ENCODE results near the gene LCT. TPM values are rescaled to one million over a fixed set of nuclear protein-coding genes. Genes with fewer than 3 reads are reported as not detected.

LCT gene
- total and polyA plus RNA-seq, 2 donors from 2014 or later, result 0.19 TPM; not detected in 1

DNA sequence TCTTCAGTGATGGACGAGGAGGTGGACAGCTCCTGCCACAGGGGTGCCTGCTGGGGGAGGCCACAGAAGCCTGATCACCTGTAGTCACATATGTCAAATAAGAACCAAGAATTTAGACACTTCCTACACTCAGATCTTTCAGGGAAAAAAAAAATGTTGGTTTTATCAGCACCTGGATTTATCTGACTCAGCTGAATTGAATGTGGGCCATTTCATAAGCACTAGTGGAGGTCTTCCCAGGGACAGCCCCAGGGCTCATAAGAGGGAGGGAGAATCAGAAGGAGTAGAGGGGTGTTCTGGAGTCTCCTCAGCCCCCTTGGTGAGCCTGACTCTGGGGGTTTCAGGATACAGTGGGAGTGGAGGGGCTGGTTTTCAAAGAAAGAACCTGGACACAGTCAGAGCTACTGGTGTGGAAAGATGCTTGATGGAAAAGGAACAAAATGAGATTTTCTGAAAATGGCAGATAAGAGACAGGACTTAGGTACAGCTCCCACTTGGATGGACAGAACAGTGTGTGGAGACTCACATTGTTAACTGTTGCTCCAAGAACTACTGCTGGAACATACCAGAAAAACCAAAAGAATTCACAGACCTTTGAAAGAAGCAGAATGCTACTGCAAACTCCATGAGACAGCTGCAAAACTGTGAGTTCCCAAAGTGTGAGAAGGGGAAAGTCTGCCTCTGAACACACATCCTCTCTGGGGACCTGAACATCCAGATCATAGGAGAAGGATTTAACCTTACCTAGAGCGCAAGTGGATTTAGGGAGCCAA, 45.4 kb downstream of the LCT start:
- no peak overlapping the region for H3K4me3 ChIP-seq (ENCODE audit: low read length in 3 of 3)
- no peaks in the 10 kb centered on the region for H3K27me3 ChIP-seq (ENCODE audit: control insufficient read depth, insufficient read depth, low read length)
- intact Hi-C loops (cut with DNase I), result no loop called here
- H3K9me3 ChIP-seq (ENCODE audit: control insufficient read depth in 2 of 3, insufficient read depth in 1 of 3, low read length in 3 of 3), result no peaks in the 10 kb centered on the region
- DNase-seq, result no peak
- no peak overlapping the region for H3K27ac ChIP-seq (ENCODE audit: low read depth in 2 of 2, low read length in 2 of 2)
- H3K36me3 ChIP-seq (ENCODE audit: control insufficient read depth in 2 of 3, insufficient read depth in 3 of 3, low read length in 3 of 3), result peaks cover 0 to 4% (median 0%) of the 10 kb centered on the region in 3 donors
- FAIRE-seq, result no peak
- no peak for TF ChIP-seq CTCF (IDR thresholded peaks at IDR 0.05; ENCODE audit: borderline replicate concordance, extremely low read depth, insufficient read depth)
- H3K9ac ChIP-seq (ENCODE audit: low read length in 3 of 3), result no peak overlapping the region
- H3K4me1 ChIP-seq (ENCODE audit: control insufficient read depth in 2 of 3, insufficient read depth in 2 of 3, low read depth in 1 of 3, low read length in 3 of 3), result no peaks in the 10 kb centered on the region

DNA sequence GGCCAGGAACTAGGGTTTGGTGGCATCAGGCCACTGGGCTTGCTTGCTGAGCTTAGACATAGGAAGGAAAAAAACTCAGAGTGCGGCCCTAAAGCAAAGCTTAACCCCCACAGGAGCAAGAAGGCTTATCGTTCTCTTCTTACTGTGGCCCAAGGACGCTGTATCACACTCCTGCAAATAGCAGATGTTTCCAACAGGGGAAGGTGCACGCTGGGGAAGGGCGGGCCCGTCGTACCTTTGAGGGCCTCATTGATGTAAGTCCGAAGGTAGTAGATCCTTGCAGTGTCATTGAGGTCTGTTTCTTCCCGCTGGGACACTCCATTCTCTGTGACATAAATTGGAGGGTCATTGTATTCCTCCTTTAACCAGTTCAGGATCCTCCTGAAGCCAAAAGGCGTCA, 46.6 kb downstream of the LCT start:
- FAIRE-seq, result no peak
- no peaks in the 10 kb centered on the region for H3K4me1 ChIP-seq (ENCODE audit: control insufficient read depth in 2 of 3, insufficient read depth in 2 of 3, low read depth in 1 of 3, low read length in 3 of 3)
- no peak overlapping the region for H3K4me3 ChIP-seq (ENCODE audit: low read length in 3 of 3)
- intact Hi-C loops (cut with DNase I), result no loop called here
- TF ChIP-seq CTCF (IDR thresholded peaks at IDR 0.05; ENCODE audit: borderline replicate concordance, extremely low read depth, insufficient read depth), result no peak
- H3K27ac ChIP-seq (ENCODE audit: low read depth in 2 of 2, low read length in 2 of 2), result no peak overlapping the region
- DNase-seq, result no peak
- no peaks in the 10 kb centered on the region for H3K27me3 ChIP-seq (ENCODE audit: control insufficient read depth, insufficient read depth, low read length)
- H3K36me3 ChIP-seq (ENCODE audit: control insufficient read depth in 2 of 3, insufficient read depth in 3 of 3, low read length in 3 of 3), result peaks cover 0 to 4% (median under 1%) of the 10 kb centered on the region in 3 donors
- no peaks in the 10 kb centered on the region for H3K9me3 ChIP-seq (ENCODE audit: control insufficient read depth in 2 of 3, insufficient read depth in 1 of 3, low read length in 3 of 3)
- H3K9ac ChIP-seq (ENCODE audit: low read length in 3 of 3), result no peak overlapping the region

DNA sequence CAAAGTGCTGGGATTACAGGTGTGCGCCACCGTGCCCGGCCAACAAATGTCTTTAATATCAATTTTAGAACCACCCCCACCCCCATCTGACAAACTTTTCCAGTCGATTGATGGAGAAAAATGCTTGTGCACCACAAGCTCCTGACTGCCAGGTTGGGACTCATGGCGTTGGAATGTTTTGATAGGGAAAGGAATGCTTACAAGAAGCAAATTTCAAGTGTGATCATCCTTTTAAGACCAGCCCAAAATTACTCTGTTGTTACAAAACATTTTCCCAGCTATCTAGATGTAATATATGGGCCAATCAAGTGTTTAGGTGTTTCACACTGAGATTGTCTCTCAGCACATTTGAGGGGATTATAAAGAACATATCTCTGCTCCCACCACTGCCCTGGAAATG, 50.2 kb downstream of the LCT start:
- H3K36me3 ChIP-seq (ENCODE audit: control insufficient read depth in 2 of 3, insufficient read depth in 3 of 3, low read length in 3 of 3), result peaks cover 5 to 26% (median 20%) of the 10 kb centered on the region in 3 donors

More for the DNA sequence above, 50.2 kb downstream of the LCT start:
- no peak for FAIRE-seq
- no peak overlapping the region for H3K9ac ChIP-seq (ENCODE audit: low read length in 3 of 3)
- H3K27me3 ChIP-seq (ENCODE audit: control insufficient read depth, insufficient read depth, low read length), result no peaks in the 10 kb centered on the region
- intact Hi-C loops (cut with DNase I), result no loop called here
- H3K4me3 ChIP-seq (ENCODE audit: low read length in 3 of 3), result no peak overlapping the region
- H3K9me3 ChIP-seq (ENCODE audit: control insufficient read depth in 2 of 3, insufficient read depth in 1 of 3, low read length in 3 of 3), result no peaks in the 10 kb centered on the region
- TF ChIP-seq CTCF (IDR thresholded peaks at IDR 0.05; ENCODE audit: borderline replicate concordance, extremely low read depth, insufficient read depth), result no peak
- no peak overlapping the region for H3K27ac ChIP-seq (ENCODE audit: low read depth in 2 of 2, low read length in 2 of 2)
- no peak for DNase-seq
- no peaks in the 10 kb centered on the region for H3K4me1 ChIP-seq (ENCODE audit: control insufficient read depth in 2 of 3, insufficient read depth in 2 of 3, low read depth in 1 of 3, low read length in 3 of 3)

All from kidney (tissue), 14 donors.